Osteocyte (in vitro differentiated cells): ENCODE data around the gene ACER3. TPM values are rescaled to one million over a fixed set of nuclear protein-coding genes. Genes with fewer than 3 reads are reported as not detected.
A peak's percentile ranks its signal among the peaks of the same experiment; 100 is the strongest.
"Not testable (repeated sequence)": the region's sequence is repeated elsewhere in the genome, so short reads cannot be mapped to it uniquely, and the experiment has no call there.

ENCODE experiments used
- DNase-seq: peaks from one replicate; pipeline ENCODE4 v3.0.0; 2021; ENCODE audit warnings: mixed read lengths; ENCODE audit not compliant: unreplicated experiment; ENCODE audit errors: extremely low spot score
- H3K27ac Mint-ChIP-seq: one replicate; pipeline ENCODE4 v1.8.0; 2021; ENCODE audit warnings: mild to moderate bottlenecking, mixed read lengths; ENCODE audit not compliant: unreplicated experiment
- H3K27me3 Mint-ChIP-seq: one replicate; pipeline ENCODE4 v1.8.0; 2021; ENCODE audit warnings: mixed read lengths; ENCODE audit not compliant: unreplicated experiment
- H3K36me3 Mint-ChIP-seq: one replicate; pipeline ENCODE4 v1.8.0; 2021; ENCODE audit warnings: mixed read lengths; ENCODE audit not compliant: unreplicated experiment
- H3K4me1 Mint-ChIP-seq: one replicate; pipeline ENCODE4 v1.8.0; 2021; ENCODE audit warnings: mixed read lengths; ENCODE audit not compliant: unreplicated experiment
- H3K4me3 Mint-ChIP-seq: one replicate; pipeline ENCODE4 v1.8.0; 2021; ENCODE audit warnings: mild to moderate bottlenecking, moderate library complexity, mixed read lengths; ENCODE audit not compliant: unreplicated experiment
- H3K9me3 Mint-ChIP-seq: one replicate; pipeline ENCODE4 v1.8.0; 2021; ENCODE audit warnings: mixed read lengths; ENCODE audit not compliant: unreplicated experiment
- long read RNA-seq: library from polyadenylated mRNA; unstranded; transcript quantifications from one replicate; pipeline ENCODE4 v2.0.0, GENCODE V29; 2021
- total RNA-seq: library from RNA; stranded (reverse); gene quantifications from 2 replicates; pipeline ENCODE4 v1.2.1, GENCODE V29; 2021
- TF ChIP-seq, protein P1 (sequence below): fragments of 200-600 bp; sonication (generic); IDR thresholded peaks from 2 replicates; pipeline ENCODE4 v1.5.0; 2021; ENCODE audit warnings: antibody characterized with exemption, mild to moderate bottlenecking, moderate library complexity

ACER3 gene
- 17.4 and 17.6 TPM in 2 replicates for total RNA-seq
- long read RNA-seq, full-length matches to known transcripts: 33 of 47 reads
- long read RNA-seq, partial matches to known transcripts: 3 of 47 reads
- long read RNA-seq, other reads (novel, unspliced or antisense): 11 of 47 reads

DNA sequence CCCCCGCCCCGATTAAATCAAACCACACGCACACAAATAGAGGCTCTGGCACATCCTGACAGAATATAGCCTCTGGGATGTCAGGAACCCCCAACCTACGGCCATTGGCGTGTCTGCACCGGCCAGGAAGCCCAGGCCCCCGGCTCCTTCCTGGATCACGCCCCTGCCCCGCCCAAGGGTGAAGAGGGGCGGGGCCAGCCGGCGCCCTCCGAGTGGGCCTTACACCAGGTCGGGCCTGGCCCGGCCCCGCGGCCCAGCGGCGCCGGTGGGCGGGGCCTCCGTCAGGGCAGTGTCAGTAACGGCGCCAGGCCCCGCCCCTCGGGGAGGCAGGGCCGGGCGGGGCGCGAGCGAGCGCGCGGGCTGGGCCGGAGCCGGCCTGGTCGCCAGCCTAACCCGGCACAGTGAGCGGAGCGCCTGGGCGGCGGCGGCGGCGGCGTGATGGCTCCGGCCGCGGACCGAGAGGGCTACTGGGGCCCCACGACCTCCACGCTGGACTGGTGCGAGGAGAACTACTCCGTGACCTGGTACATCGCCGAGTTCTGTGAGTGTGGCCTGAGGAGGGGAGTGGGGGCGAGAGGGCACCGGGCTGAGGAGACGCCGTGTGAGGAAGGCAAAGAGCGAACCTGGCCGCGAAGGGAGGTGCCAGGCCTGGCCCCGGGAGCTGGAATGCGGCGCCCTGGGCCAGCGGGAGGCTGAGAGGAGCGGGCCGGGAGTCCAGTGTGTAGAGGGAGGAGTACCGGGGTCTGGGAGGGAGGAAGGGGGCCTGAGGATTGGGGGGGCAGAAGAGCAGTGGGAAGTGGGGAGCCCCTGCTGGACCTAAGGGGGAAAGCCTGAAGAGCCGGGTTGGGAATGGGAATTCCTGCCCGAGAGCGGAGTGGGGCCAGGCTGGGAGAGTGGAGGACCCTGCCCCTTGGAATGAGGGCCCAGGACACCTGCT is at the start of gene ACER3:
Gene ACER3 (plus strand): TSS at position 380 of the 937 bp plus-strand sequence. CDS start 59 bp downstream, at position 439.
- Mint-ChIP-seq H3K4me3 (peak within 1 kb of the TSS; percentile 87), H3K27me3 (no peaks in the 10 kb centered on the region), H3K36me3 (no peaks in the 10 kb centered on the region), H3K9me3 (no peaks in the 10 kb centered on the region), H3K27ac (peak within 1 kb of the TSS; percentile 93), H3K4me1 (peaks cover 10% of the 10 kb centered on the region)
- TF ChIP-seq, protein P1, sequence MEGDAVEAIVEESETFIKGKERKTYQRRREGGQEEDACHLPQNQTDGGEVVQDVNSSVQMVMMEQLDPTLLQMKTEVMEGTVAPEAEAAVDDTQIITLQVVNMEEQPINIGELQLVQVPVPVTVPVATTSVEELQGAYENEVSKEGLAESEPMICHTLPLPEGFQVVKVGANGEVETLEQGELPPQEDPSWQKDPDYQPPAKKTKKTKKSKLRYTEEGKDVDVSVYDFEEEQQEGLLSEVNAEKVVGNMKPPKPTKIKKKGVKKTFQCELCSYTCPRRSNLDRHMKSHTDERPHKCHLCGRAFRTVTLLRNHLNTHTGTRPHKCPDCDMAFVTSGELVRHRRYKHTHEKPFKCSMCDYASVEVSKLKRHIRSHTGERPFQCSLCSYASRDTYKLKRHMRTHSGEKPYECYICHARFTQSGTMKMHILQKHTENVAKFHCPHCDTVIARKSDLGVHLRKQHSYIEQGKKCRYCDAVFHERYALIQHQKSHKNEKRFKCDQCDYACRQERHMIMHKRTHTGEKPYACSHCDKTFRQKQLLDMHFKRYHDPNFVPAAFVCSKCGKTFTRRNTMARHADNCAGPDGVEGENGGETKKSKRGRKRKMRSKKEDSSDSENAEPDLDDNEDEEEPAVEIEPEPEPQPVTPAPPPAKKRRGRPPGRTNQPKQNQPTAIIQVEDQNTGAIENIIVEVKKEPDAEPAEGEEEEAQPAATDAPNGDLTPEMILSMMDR: peak; percentile 41
- peak; percentile 96 for DNase-seq

DNA sequence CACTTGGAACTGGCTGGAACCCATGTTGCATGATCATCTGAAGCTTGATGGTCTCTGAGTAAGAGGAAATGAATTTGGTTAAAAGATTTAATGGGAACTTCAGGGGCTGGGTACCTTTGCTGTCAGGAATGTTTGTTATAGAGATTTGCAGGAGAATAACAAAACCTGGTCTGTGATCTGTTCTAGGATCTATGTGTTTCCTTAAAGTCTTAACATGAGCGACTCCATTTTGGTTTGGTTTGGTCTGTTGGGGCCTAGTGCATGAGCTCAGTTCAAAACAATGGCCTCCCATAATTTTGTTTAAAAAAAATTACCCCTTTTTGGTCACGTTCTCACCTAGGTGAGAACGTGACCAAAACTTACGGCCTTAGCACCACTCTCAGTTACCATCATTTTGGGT is 49.5 kb upstream of the ACER3 start:
- peaks cover 20% of the 10 kb centered on the region for H3K4me1 Mint-ChIP-seq
- H3K27me3 Mint-ChIP-seq: no peaks in the 10 kb centered on the region
- peaks cover 6% of the 10 kb centered on the region for H3K36me3 Mint-ChIP-seq
- H3K27ac Mint-ChIP-seq: no peak overlapping the region
- no peak for DNase-seq
- peaks cover 6% of the 10 kb centered on the region for H3K9me3 Mint-ChIP-seq
- TF ChIP-seq, protein P1: no peak
- H3K4me3 Mint-ChIP-seq: no peak overlapping the region

GRCh38 chr11:76814414-76814813 is 46.3 kb upstream of the ACER3 start:
- no peak overlapping the region for H3K27ac Mint-ChIP-seq
- no peak overlapping the region for H3K4me3 Mint-ChIP-seq
- no peak for DNase-seq
- peaks cover 12% of the 10 kb centered on the region for H3K9me3 Mint-ChIP-seq
- H3K27me3 Mint-ChIP-seq: peaks cover 3% of the 10 kb centered on the region
- H3K36me3 Mint-ChIP-seq: peaks cover 6% of the 10 kb centered on the region
- TF ChIP-seq, protein P1: no peak
- H3K4me1 Mint-ChIP-seq: peaks cover 5% of the 10 kb centered on the region

DNA sequence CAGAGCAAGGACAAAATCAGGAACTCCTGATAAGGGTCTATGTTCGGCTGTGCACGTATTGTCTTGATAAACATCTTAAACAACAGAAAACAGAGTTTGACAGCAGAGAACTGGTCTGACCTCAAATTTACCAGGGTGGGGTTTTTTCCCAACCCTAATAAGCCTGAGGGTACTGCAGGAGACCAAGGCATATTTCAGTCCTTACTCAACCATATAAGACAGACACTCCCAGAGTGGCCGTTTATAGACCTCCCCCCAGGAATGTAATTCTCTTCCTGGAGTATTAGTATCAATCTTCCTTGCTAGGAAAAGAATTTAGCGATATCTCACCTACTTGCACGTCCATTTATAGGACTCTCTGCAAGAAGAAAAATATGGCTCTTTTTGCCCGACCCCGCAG is 45.0 kb upstream of the ACER3 start:
- not testable (repeated sequence) for H3K4me1 Mint-ChIP-seq

GRCh38 chr11:76820184-76820566 is 40.5 kb upstream of the ACER3 start:
- Mint-ChIP-seq H3K4me1 (peaks cover 15% of the 10 kb centered on the region), H3K9me3 (peaks cover 18% of the 10 kb centered on the region), H3K27ac (no peak overlapping the region), H3K36me3 (peaks cover 6% of the 10 kb centered on the region), H3K27me3 (peaks cover 3% of the 10 kb centered on the region), H3K4me3 (no peak overlapping the region)
- DNase-seq: no peak
- TF ChIP-seq, protein P1: no peak

More for the DNA sequence above, 45.0 kb upstream of the ACER3 start:
- H3K9me3 Mint-ChIP-seq: peaks cover 12% of the 10 kb centered on the region
- not testable (repeated sequence) for H3K36me3 Mint-ChIP-seq, H3K4me3 Mint-ChIP-seq, H3K27ac Mint-ChIP-seq, H3K27me3 Mint-ChIP-seq
- peak; percentile 8 for DNase-seq

GRCh38 chr11:76821396-76821795 is 39.3 kb upstream of the ACER3 start:
- H3K4me3 Mint-ChIP-seq, H3K27ac Mint-ChIP-seq, H3K27me3 Mint-ChIP-seq, H3K36me3 Mint-ChIP-seq: not testable (repeated sequence)
- DNase-seq: peak; percentile 78
- peaks cover 19% of the 10 kb centered on the region for H3K4me1 Mint-ChIP-seq
- H3K9me3 Mint-ChIP-seq: peaks cover 10% of the 10 kb centered on the region
